HepG2 (cell line): Measurements from ENCODE around the gene NUDT2. TPM values are rescaled to one million over a fixed set of nuclear protein-coding genes. Genes with fewer than 3 reads are reported as not detected.
A peak's percentile ranks its signal among the peaks of the same experiment; 100 is the strongest.

Experiments
- AKAP8 ChIP-seq: sonication (generic); formaldehyde crosslinking; IDR thresholded peaks from 2 replicates; pipeline ENCODE4 v1.5.1; 2020; ENCODE audit warnings: mild to moderate bottlenecking, missing genetic modification reagents
- CAMTA2 ChIP-seq: sonication (generic); formaldehyde crosslinking; IDR thresholded peaks from 2 replicates; pipeline ENCODE4 v1.4.0; 2020; ENCODE audit warnings: mild to moderate bottlenecking, missing genetic modification reagents, borderline replicate concordance
- HOXA7 ChIP-seq: sonication (generic); formaldehyde crosslinking; IDR thresholded peaks from 2 replicates; pipeline ENCODE4 v1.8.1; 2022; ENCODE audit warnings: mild to moderate bottlenecking, missing genetic modification reagents, moderate library complexity
- MXI1 ChIP-seq: IDR thresholded peaks from 3 replicates; pipeline ENCODE4 v1.6.1; 2012; ENCODE audit warnings: low read depth, low read length, inconsistent platforms, borderline replicate concordance
- NR0B2 ChIP-seq: sonication (generic); formaldehyde crosslinking; IDR thresholded peaks from 2 replicates; pipeline ENCODE4 v1.4.0; 2020; ENCODE audit warnings: mild to moderate bottlenecking, missing genetic modification reagents
- TBX3 ChIP-seq: fragments of 450-650 bp; IDR thresholded peaks from 2 replicates; pipeline ENCODE4 v1.6.1; 2017; ENCODE audit warnings: antibody characterized with exemption, mild to moderate bottlenecking, inconsistent platforms, borderline replicate concordance
- ZNF577 ChIP-seq: sonication (generic); formaldehyde crosslinking; IDR thresholded peaks from 2 replicates; pipeline ENCODE4 v1.4.0; 2020; ENCODE audit warnings: mild to moderate bottlenecking, low read depth, missing genetic modification reagents, borderline replicate concordance
- ZNF598 ChIP-seq: sonication (generic); formaldehyde crosslinking; IDR thresholded peaks from 2 replicates; pipeline ENCODE4 v1.5.1; 2020; ENCODE audit warnings: mild to moderate bottlenecking, missing genetic modification reagents, borderline replicate concordance
- ZNF614 ChIP-seq: IDR thresholded peaks from 2 replicates; pipeline ENCODE4 v1.6.1; 2018; ENCODE audit warnings: missing biosample characterization, missing genetic modification reagents, inconsistent platforms, borderline replicate concordance
- ZNF768 ChIP-seq: sonication (generic); formaldehyde crosslinking; IDR thresholded peaks from 2 replicates; pipeline ENCODE4 v1.4.0; 2020; ENCODE audit warnings: missing genetic modification reagents
- polyA plus RNA-seq, 8 experiments: library from polyadenylated mRNA; depleted of rRNA in 3 of 8; stranded (reverse) in 7 of 8; unstranded in 1 of 8; fragments of >200 nt; fragmentation: Illumina TruSeq in 4 of 8; extraction: Trizol in 4 of 8; gene quantifications; 2 replicates each; pipeline versions ENCODE4 v1.2.1 to v1.2.3, GENCODE V29; 2011 to 2016; ENCODE audit warnings: low read depth in 4 of 8, missing spikeins in 1 of 8, mixed read lengths in 1 of 8; ENCODE audit not compliant: insufficient read depth in 1 of 8
- total RNA-seq, 5 experiments: library from RNA; depleted of rRNA; stranded (reverse); fragments of >200 nt; fragmentation: Illumina TruSeq; extraction: Trizol; gene quantifications; 2 replicates each; pipeline ENCODE4 v1.2.3, GENCODE V29; 2016; ENCODE audit warnings: low read depth in 1 of 5
- TF ChIP-seq, protein P1 (sequence below): sonication (generic); formaldehyde crosslinking; IDR thresholded peaks from 2 replicates; pipeline ENCODE4 v1.4.0; 2020; ENCODE audit warnings: missing genetic modification reagents, mild to moderate bottlenecking, borderline replicate concordance
- TF ChIP-seq, protein P2 (sequence below): sonication (generic); formaldehyde crosslinking; IDR thresholded peaks from 2 replicates; pipeline ENCODE4 v1.4.0; 2020; ENCODE audit warnings: missing genetic modification reagents, borderline replicate concordance
- TF ChIP-seq, protein P3 (sequence below): sonication (generic); formaldehyde crosslinking; IDR thresholded peaks from 2 replicates; pipeline ENCODE4 v1.8.1; 2022; ENCODE audit warnings: mild to moderate bottlenecking, missing genetic modification reagents
- TF ChIP-seq, protein P4 (sequence below), 2 experiments: sonication (generic) in 1 of 2; formaldehyde crosslinking in 1 of 2; IDR thresholded peaks; 2 replicates each; pipeline versions ENCODE4 v1.4.0 to v1.6.1; 2018 to 2020; ENCODE audit warnings: missing genetic modification reagents in 2 of 2, borderline replicate concordance in 1 of 2, low read depth in 1 of 2, mild to moderate bottlenecking in 1 of 2, missing biosample characterization in 1 of 2
- TF ChIP-seq, protein P5 (sequence below): sonication (generic); formaldehyde crosslinking; conservative IDR thresholded peaks from 2 replicates; pipeline ENCODE4 v1.4.0; 2020; ENCODE audit warnings: missing genetic modification reagents

The NUDT2 gene
- total and polyA plus RNA-seq, 2 of the 13 experiments (the other 11 are each of a cell fraction or from before 2014, with no cell fraction given): 19.9 to 24.6 TPM

GRCh38 chr9:34379334-34380033 is 50.1 kb downstream of the NUDT2 start (continued):
- TF ChIP-seq, protein P1, sequence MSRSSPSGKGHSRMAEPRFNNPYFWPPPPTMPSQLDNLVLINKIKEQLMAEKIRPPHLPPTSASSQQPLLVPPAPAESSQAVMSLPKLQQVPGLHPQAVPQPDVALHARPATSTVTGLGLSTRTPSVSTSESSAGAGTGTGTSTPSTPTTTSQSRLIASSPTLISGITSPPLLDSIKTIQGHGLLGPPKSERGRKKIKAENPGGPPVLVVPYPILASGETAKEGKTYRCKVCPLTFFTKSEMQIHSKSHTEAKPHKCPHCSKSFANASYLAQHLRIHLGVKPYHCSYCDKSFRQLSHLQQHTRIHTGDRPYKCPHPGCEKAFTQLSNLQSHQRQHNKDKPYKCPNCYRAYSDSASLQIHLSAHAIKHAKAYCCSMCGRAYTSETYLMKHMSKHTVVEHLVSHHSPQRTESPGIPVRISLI (CRISPR knock-in tag): peak; percentile 55; the same call in 1 of the 2 replicates
- TF ChIP-seq NR0B2 (CRISPR knock-in tag) (no peak), MXI1 (peak; percentile 46; the same call in 1 of the 3 replicates), ZNF768 (CRISPR knock-in tag) (no peak), ZNF614 (peak; percentile 53; the same call in 1 of the 2 replicates), TBX3 (0 out of 2 replicates have a peak, but pooled peaks have one; percentile 22), CAMTA2 (CRISPR knock-in tag) (no peak), AKAP8 (no peak), ZNF598 (CRISPR knock-in tag) (no peak; the same call in 1 of the 2 replicates), ZNF577 (CRISPR knock-in tag) (no peak), HOXA7 (no peak)
- TF ChIP-seq, protein P2, sequence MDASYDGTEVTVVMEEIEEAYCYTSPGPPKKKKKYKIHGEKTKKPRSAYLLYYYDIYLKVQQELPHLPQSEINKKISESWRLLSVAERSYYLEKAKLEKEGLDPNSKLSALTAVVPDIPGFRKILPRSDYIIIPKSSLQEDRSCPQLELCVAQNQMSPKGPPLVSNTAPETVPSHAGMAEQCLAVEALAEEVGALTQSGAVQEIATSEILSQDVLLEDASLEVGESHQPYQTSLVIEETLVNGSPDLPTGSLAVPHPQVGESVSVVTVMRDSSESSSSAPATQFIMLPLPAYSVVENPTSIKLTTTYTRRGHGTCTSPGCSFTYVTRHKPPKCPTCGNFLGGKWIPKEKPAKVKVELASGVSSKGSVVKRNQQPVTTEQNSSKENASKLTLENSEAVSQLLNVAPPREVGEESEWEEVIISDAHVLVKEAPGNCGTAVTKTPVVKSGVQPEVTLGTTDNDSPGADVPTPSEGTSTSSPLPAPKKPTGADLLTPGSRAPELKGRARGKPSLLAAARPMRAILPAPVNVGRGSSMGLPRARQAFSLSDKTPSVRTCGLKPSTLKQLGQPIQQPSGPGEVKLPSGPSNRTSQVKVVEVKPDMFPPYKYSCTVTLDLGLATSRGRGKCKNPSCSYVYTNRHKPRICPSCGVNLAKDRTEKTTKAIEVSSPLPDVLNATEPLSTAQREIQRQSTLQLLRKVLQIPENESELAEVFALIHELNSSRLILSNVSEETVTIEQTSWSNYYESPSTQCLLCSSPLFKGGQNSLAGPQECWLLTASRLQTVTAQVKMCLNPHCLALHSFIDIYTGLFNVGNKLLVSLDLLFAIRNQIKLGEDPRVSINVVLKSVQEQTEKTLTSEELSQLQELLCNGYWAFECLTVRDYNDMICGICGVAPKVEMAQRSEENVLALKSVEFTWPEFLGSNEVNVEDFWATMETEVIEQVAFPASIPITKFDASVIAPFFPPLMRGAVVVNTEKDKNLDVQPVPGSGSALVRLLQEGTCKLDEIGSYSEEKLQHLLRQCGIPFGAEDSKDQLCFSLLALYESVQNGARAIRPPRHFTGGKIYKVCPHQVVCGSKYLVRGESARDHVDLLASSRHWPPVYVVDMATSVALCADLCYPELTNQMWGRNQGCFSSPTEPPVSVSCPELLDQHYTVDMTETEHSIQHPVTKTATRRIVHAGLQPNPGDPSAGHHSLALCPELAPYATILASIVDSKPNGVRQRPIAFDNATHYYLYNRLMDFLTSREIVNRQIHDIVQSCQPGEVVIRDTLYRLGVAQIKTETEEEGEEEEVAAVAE (CRISPR knock-in tag): peak; percentile 41; the same call in 1 of the 2 replicates
- TF ChIP-seq, protein P3, sequence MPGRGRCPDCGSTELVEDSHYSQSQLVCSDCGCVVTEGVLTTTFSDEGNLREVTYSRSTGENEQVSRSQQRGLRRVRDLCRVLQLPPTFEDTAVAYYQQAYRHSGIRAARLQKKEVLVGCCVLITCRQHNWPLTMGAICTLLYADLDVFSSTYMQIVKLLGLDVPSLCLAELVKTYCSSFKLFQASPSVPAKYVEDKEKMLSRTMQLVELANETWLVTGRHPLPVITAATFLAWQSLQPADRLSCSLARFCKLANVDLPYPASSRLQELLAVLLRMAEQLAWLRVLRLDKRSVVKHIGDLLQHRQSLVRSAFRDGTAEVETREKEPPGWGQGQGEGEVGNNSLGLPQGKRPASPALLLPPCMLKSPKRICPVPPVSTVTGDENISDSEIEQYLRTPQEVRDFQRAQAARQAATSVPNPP: peak; percentile 45; the same call in 1 of the 2 replicates
- TF ChIP-seq, protein P4, sequence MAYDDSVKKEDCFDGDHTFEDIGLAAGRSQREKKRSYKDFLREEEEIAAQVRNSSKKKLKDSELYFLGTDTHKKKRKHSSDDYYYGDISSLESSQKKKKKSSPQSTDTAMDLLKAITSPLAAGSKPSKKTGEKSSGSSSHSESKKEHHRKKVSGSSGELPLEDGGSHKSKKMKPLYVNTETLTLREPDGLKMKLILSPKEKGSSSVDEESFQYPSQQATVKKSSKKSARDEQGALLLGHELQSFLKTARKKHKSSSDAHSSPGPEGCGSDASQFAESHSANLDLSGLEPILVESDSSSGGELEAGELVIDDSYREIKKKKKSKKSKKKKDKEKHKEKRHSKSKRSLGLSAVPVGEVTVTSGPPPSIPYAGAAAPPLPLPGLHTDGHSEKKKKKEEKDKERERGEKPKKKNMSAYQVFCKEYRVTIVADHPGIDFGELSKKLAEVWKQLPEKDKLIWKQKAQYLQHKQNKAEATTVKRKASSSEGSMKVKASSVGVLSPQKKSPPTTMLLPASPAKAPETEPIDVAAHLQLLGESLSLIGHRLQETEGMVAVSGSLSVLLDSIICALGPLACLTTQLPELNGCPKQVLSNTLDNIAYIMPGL (CRISPR knock-in tag; IDR thresholded peaks at IDR 0.05; ENCODE audit: borderline replicate concordance in 1 of 2, low read depth in 1 of 2): peak; percentile 66 to 76
- TF ChIP-seq, protein P5, sequence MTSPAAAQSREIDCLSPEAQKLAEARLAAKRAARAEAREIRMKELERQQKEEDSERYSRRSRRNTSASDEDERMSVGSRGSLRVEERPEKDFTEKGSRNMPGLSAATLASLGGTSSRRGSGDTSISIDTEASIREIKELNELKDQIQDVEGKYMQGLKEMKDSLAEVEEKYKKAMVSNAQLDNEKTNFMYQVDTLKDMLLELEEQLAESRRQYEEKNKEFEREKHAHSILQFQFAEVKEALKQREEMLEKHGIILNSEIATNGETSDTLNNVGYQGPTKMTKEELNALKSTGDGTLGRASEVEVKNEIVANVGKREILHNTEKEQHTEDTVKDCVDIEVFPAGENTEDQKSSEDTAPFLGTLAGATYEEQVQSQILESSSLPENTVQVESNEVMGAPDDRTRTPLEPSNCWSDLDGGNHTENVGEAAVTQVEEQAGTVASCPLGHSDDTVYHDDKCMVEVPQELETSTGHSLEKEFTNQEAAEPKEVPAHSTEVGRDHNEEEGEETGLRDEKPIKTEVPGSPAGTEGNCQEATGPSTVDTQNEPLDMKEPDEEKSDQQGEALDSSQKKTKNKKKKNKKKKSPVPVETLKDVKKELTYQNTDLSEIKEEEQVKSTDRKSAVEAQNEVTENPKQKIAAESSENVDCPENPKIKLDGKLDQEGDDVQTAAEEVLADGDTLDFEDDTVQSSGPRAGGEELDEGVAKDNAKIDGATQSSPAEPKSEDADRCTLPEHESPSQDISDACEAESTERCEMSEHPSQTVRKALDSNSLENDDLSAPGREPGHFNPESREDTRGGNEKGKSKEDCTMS (CRISPR knock-in tag): no peak
